Stimulated activated CD4-positive, alpha-beta T cell treated with anti-CD3 and anti-CD28 coated beads, Interleukin-4, amount 100 ng/mL, for 4 hours (primary cell): ENCODE results near the gene MGLL.

Experiments used
- DNase-seq, 2 experiments: peaks; one replicate each; pipeline ENCODE4 v3.0.0-alpha.2; 2020

MGLL gene

GRCh38 chr3:127751782-127752181 lies 70.5 kb downstream of the MGLL start:
- no peak for DNase-seq

DNA sequence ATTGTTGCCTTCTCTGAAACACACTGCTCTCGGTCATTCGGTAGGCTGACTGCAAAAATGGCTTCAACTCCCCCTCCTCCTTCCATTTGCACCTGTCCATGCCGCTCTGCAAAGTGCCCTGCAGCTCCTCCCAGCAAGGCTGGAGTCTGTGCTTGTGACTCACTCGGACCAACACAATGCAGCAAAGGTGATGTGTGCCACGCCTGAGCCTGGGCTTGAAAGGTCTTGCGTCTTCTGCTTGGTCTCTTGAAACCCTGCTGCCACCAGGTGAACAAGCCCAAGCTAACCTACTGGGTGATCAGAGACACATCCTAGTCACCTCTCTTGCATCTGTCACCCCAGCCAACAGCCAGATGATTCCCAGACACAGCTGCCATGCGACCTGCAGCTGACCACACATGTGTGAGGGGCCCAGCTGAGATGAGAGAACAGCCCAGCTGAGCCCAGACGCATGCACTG lies 71.1 kb downstream of the MGLL start:
- DNase-seq, result no peak

DNA sequence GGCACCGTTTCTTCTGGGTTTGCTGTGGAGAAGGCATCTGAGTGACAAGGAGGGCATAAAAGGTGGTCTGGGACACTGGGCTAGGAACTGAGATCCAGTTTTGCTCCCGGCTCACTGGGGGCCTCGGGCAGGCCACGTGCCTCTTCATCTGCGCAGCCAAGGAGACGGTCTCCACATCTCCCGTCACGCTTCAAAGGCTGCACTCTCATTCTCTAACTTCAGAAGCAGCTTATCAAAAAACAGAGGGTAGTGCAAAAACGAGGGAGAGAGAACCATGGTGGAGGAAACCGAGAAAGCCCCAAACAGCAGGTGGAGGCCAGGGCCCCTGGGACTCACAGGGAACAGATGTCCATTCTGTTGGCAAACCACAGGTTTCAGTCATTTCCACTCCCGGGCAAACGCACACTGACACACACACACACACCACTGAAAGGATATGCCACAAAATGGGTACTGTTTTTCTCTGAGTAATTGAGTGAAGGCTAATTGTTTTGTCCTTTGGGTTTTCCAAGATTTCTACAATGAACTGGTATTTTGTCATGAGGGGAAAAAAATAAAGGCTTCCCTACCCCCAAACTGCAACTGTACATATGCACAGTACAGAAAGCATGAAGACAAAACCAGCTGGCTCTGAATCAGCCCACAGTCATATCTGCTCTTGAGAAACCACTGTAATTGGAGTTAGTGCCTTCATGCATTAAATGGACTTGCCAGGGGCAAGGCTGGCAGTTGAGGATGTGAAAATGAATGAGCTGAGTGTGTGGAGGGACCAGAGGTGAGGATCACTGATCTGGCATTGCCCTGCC lies 71.9 kb downstream of the MGLL start:
- DNase-seq, result no peak

- no peak for DNase-seq
These were observed 72.5 kb downstream of the MGLL start for GRCh38 chr3:127749787-127750225.

DNA sequence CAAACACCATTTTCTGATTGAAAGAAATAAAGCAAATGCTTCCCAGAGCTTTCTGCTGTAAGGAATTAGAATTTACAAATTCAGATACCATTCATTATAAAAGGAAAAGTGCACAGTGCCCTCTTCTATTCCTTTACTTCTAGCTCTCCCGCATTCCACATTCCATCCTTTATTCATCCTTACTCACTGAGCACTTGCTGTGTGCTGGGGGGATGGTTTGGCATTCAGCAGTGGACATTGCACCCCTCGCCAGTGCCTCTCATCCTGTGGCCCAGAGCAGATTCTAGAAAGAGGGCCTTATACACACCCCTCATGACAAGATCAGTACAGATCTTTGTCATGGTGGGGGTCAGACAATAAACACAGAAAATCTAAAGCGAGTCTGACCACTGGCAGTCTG lies 73.0 kb downstream of the MGLL start:
- no peak for DNase-seq

- no peak for DNase-seq
These were observed 73.5 kb downstream of the MGLL start for GRCh38 chr3:127748754-127749327.

- DNase-seq, result no peak
These were observed 74.4 kb downstream of the MGLL start for GRCh38 chr3:127747751-127748521.

DNA sequence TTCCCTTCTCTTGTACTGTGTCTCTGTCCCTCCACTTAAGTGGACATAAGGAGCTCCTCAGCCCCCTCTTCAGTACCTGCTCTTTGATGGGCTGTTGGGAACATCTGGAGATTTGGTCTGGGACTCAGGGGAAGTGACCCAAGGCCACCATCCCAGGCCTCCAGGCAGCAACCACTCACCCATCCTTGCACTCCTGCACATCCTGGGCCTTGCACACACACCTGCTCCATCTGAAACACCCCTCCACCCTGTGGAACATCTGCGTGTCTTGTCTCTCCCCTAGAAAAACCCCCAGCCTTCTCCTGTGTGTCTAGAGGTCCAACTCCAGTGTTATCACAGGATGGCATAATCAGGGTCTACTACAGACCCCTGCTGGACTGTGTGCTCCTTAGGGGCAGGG lies 75.2 kb downstream of the MGLL start:
- DNase-seq, result no peak

GRCh38 chr3:127746400-127747057 lies 75.8 kb downstream of the MGLL start:
- no peak for DNase-seq

- no peak for DNase-seq
These were observed 76.5 kb downstream of the MGLL start for GRCh38 chr3:127745656-127746399.

DNA sequence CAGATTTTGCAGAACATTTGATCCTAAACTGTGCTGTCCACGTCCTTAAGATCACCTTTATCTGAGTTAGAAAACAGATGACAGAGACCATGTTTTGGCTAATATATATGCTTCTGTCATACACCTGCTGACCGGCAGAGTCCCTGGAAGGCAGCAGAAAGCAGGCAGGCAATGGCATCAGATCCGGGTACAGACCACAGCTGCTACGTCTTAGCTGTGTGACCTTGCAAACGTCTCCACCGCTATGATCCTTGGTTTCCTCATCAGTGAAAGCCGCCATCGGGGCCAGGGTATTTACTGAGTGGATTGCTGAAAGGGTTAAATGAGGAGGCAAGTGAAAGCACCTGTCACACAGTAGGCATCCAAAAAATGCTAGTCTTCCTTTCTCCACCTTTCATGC lies 77.4 kb downstream of the MGLL start:
- DNase-seq, result no peak

DNA sequence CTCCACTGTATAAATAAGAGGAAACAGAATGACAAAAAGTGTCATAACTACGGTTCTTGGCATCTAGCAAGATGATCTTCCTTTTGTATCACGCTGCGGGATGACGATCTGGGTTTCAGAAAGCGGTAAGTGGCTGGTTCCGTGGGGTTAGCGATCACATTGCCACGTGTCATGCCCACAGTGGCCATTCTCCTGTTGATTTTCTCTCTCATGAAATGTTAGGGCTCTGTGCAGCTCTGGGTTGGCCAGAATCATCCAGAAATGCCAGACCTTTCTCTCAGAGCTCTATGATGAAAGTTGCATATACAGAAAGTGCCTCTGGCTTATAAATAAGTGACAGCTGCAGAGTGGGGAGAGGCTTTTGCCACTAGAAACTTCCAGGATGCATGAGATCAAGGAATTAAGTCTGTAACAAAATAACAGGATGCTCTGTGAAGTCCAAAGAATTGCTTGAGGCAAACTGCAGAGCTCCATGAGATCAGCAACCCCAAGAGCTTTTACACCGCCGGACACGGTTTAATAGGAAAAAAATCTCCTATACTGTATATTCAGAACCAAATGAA lies 78.0 kb downstream of the MGLL start:
- DNase-seq, result no peak

DNA sequence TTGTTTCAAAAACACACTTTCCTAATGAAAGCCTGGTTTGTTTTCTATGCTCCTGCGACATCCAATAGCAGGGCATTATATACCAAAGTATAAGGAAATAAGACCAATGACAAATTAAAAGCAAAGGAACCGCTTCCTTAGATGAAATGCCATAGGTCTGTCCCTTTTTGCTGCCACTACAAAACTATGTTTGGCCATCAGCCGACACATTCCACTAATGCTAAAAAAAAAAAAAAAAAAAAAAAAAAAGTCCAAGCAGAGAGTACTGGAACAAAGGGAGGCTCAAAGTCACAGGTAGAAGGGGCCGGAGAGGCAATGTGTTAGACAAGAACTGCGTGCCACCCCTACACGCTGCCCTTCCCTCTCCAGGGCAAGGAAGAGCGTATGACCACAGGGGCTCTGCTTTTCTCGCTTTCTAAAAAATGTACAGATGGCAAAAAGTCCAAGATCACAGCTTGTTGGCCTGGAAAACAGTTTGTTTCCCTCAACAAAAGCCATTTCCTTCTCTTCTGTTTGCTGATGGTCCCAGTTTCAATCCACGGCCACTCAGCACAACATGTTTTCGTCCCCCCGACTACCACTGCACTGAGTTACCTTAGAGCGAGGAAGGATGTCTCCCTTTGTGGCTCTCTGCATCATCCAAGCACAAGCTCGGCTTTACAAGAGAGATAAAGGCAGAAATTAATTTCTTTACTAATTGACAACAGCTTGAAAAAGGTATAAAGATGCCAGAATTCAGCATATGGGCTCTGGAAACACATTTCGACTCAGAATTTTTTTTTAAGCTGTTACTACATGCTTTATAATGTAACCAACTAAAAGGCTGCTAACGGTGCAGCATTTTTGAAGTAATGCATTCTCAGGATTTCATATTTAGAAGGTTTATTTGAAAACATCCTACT lies 78.7 kb downstream of the MGLL start:
- DNase-seq, result no peak

DNA sequence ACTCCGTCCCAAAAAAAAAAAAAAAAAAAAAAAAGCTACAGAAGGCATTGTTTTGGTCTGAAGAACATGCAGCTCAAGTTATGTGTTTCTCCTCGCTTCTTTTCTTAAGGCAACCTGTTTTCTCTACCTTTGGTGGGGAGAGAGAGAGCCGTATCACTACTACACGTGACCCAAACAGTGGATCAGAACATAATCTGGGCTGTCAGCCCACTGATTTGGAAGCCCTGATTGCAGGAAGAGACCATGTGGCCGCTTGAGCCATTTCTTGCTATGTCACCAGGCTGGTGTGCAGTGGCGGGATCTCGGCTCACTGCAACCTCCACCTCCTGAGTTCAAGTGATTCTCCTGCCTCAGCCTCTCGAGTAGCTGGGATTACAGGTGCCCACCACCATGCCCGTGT lies 79.7 kb downstream of the MGLL start:
- no peak for DNase-seq

DNA sequence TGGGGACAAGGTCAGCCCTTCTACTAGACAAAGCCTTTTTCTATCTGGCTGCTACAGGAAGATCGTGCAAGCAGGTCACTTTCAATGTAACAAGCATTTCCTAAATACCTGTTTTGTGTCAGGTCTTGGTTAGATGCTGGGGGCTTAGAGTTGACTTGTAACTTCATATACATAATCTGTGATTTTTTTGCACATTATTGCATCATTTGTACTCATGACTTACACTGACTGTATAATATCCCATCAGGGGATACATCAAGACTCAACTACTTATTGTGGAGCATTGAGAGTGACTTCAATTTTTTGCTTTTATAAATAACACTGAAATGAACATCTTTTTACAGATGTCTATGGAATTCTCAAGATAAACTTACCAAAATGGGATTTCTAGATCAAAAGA lies 80.6 kb downstream of the MGLL start:
- no peak for DNase-seq

GRCh38 chr3:127741246-127741645 lies 81.1 kb downstream of the MGLL start:
- no peak for DNase-seq

GRCh38 chr3:127740136-127740915 lies 82.0 kb downstream of the MGLL start:
- no peak for DNase-seq

DNA sequence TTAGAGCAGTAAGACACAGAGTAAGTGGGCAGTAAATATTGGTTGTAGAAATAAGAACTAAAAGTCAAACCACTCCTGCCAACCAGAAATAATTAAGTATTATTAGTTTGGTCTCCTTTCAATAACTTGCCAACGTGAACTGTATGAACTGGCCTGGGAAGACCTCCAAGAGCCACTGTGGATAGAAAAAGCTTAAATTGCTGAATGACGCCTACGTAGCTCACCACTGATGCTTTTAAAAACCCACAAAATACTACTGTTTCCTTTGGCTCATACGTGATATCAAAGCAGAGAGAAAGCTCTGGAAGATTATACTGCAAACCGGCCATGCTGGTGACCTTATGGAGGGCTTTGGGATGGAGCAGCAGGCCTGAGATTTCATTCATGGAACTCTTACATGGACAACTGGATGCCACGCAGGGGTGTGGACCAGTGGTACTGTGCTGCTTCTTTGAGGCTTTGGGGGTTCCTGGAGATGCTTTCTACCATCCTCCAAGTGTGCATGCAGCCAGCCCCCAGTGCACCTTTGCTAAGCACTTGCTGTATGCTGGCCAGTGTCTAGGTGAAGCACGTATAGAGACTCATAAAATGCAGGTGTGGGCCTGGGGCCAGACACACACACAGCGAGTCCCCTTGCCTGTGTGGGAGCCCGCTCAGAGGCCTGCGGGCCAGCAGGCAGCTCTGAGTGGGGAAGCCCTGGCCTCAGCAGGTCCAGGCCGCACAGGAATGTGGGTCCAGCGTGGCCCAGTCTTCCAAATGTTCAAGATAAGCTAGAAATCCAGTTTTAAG lies 82.8 kb downstream of the MGLL start:
- no peak for DNase-seq

- no peak for DNase-seq
These were observed 84.0 kb downstream of the MGLL start for GRCh38 chr3:127738192-127738840.
